Bone marrow (tissue), 2 donors: Measurements from ENCODE around the gene EIF2D.
"Not testable (repeated sequence)": the region's sequence is repeated elsewhere in the genome, so short reads cannot be mapped to it uniquely, and the experiment has no call there.

Source experiments
- DNase-seq, 2 donors: peaks; one replicate each; lab custom pipeline; 2025; lab: John Stamatoyannopoulos, UW

EIF2D gene

GRCh38 chr1:206587904-206588303 lies 24.4 kb downstream of the EIF2D start:
- no peak for DNase-seq

GRCh38 chr1:206586501-206587445 lies 25.5 kb downstream of the EIF2D start:
- DNase-seq, result no peak

GRCh38 chr1:206584683-206585082 lies 27.6 kb downstream of the EIF2D start:
- DNase-seq, result no peak

- peak; percentile 63 to 65 for DNase-seq
These were observed 28.3 kb downstream of the EIF2D start for GRCh38 chr1:206583707-206584648.

GRCh38 chr1:206582971-206583706 lies 29.1 kb downstream of the EIF2D start:
- no peak for DNase-seq

- no peak for DNase-seq
These were observed 29.7 kb downstream of the EIF2D start for GRCh38 chr1:206582537-206582936.

- peak; percentile 16 to 63 for DNase-seq
These were observed 30.7 kb downstream of the EIF2D start for GRCh38 chr1:206581571-206581981.

GRCh38 chr1:206581114-206581497 lies 31.2 kb downstream of the EIF2D start:
- not testable (repeated sequence) for DNase-seq

GRCh38 chr1:206580438-206581113 lies 31.7 kb downstream of the EIF2D start:
- DNase-seq, result no peak

GRCh38 chr1:206579747-206580437 lies 32.4 kb downstream of the EIF2D start:
- DNase-seq, result peak; percentile 67 to 95

- DNase-seq, result no peak
These were observed 33.3 kb downstream of the EIF2D start for GRCh38 chr1:206578978-206579374.

- no peak for DNase-seq
These were observed 33.9 kb downstream of the EIF2D start for GRCh38 chr1:206578068-206578977.

- DNase-seq, result no peak
These were observed 34.6 kb downstream of the EIF2D start for GRCh38 chr1:206577626-206578025.

GRCh38 chr1:206575894-206576737 lies 36.1 kb downstream of the EIF2D start:
- DNase-seq, result no peak

- peak; percentile 53 to 89 for DNase-seq
These were observed 36.9 kb downstream of the EIF2D start for GRCh38 chr1:206575165-206575893.

GRCh38 chr1:206573762-206574161 lies 38.5 kb downstream of the EIF2D start:
- DNase-seq, result no peak

GRCh38 chr1:206573319-206573718 lies 38.9 kb downstream of the EIF2D start:
- no peak for DNase-seq

- no peak for DNase-seq
These were observed 39.4 kb downstream of the EIF2D start for GRCh38 chr1:206572835-206573234.
